ENCODE data around the gene STXBP6. TPM values are rescaled to one million over a fixed set of nuclear protein-coding genes. Genes with fewer than 3 reads are reported as not detected.

The STXBP6 gene
- total RNA-seq, 1 experiment from 2014 or later = 12.3 TPM

DNA sequence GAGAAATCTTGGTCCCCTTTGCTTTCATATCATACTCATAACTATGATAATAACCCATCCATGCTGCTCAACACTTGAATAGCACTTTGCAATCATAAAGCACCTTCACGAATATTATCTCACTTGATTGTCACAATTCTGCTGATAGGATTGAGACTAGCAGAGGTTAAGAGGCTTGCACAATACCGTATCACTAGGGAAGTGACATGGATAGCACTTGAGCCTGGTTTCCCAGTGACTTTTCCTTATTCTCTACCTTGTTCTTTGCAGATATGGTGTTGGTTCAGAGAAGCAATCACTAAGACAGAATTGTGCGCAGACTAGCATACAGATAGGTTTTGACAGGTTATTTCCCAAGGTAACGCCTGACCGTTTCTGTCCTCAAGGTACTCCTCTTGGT is 229.3 kb downstream of the STXBP6 start:
- Histone ChIP-seq H2AFZ (no peak overlapping the region), H3K79me2 (ENCODE audit: low read depth) (no peaks in the 10 kb centered on the region), H4K20me1 (ENCODE audit: insufficient read depth) (no peaks in the 10 kb centered on the region), H3K4me1 (replicated peaks; ENCODE audit: insufficient read depth) (no peaks in the 10 kb centered on the region), H3K9me2 (ENCODE audit: insufficient read depth) (no peaks in the 10 kb centered on the region), H3K27ac (no peak overlapping the region), H3K27me3 (ENCODE audit: insufficient read depth, low read depth) (no peaks in the 10 kb centered on the region), H3F3A (ENCODE audit: insufficient read depth, low read depth) (no peaks in the 10 kb centered on the region), H3K4me3 (no peak overlapping the region), H3K36me3 (ENCODE audit: low read depth) (no peaks in the 10 kb centered on the region), H3K9me3 (ENCODE audit: insufficient read depth, low read depth) (no peaks in the 10 kb centered on the region), H3K4me2 (no peak overlapping the region)
- TF ChIP-seq, protein P1, sequence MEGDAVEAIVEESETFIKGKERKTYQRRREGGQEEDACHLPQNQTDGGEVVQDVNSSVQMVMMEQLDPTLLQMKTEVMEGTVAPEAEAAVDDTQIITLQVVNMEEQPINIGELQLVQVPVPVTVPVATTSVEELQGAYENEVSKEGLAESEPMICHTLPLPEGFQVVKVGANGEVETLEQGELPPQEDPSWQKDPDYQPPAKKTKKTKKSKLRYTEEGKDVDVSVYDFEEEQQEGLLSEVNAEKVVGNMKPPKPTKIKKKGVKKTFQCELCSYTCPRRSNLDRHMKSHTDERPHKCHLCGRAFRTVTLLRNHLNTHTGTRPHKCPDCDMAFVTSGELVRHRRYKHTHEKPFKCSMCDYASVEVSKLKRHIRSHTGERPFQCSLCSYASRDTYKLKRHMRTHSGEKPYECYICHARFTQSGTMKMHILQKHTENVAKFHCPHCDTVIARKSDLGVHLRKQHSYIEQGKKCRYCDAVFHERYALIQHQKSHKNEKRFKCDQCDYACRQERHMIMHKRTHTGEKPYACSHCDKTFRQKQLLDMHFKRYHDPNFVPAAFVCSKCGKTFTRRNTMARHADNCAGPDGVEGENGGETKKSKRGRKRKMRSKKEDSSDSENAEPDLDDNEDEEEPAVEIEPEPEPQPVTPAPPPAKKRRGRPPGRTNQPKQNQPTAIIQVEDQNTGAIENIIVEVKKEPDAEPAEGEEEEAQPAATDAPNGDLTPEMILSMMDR (conservative IDR thresholded peaks at IDR 0.05) = no peak
- no peak for TF ChIP-seq EZH2 (IDR thresholded peaks at IDR 0.05; ENCODE audit: low read depth)
- ChIA-PET POLR2A (ENCODE audit: unreplicated experiment) (no interaction called here), CTCF (no interaction called here)
- no TSS peak for BruUV-seq (replicated peaks)
- no peak for DNase-seq
- intact Hi-C loops (cut with micrococcal nuclease; ENCODE audit: unreplicated experiment) = no loop called here

- no TSS peak for BruUV-seq (replicated peaks)
- POLR2A ChIA-PET (ENCODE audit: unreplicated experiment) = no interaction called here
- intact Hi-C loops (cut with micrococcal nuclease; ENCODE audit: unreplicated experiment) = no loop called here
- Histone ChIP-seq H3F3A (ENCODE audit: insufficient read depth, low read depth) (no peaks in the 10 kb centered on the region), H3K4me1 (replicated peaks; ENCODE audit: insufficient read depth) (no peaks in the 10 kb centered on the region), H4K20me1 (ENCODE audit: insufficient read depth) (no peaks in the 10 kb centered on the region), H3K27ac (no peak overlapping the region), H3K36me3 (ENCODE audit: low read depth) (no peaks in the 10 kb centered on the region), H3K79me2 (ENCODE audit: low read depth) (no peaks in the 10 kb centered on the region), H3K4me3 (no peak overlapping the region), H3K9me3 (ENCODE audit: insufficient read depth, low read depth) (no peaks in the 10 kb centered on the region), H3K9me2 (ENCODE audit: insufficient read depth) (no peaks in the 10 kb centered on the region), H2AFZ (no peak overlapping the region), H3K27me3 (ENCODE audit: insufficient read depth, low read depth) (no peaks in the 10 kb centered on the region), H3K4me2 (no peak overlapping the region)
- DNase-seq = no peak
- CTCF ChIA-PET = no interaction called here
- TF ChIP-seq, protein P1 (conservative IDR thresholded peaks at IDR 0.05) = no peak
- TF ChIP-seq EZH2 (IDR thresholded peaks at IDR 0.05; ENCODE audit: low read depth) = no peak
Observed at GRCh38 chr14:24818823-24819341, 231.1 kb downstream of the STXBP6 start.

GRCh38 chr14:24818058-24818822 is 231.7 kb downstream of the STXBP6 start:
- no TSS peak for BruUV-seq (replicated peaks)
- TF ChIP-seq, protein P1 (conservative IDR thresholded peaks at IDR 0.05) = no peak
- no peak for TF ChIP-seq EZH2 (IDR thresholded peaks at IDR 0.05; ENCODE audit: low read depth)
- Histone ChIP-seq H2AFZ (no peak overlapping the region), H3F3A (ENCODE audit: insufficient read depth, low read depth) (no peaks in the 10 kb centered on the region), H3K9me2 (ENCODE audit: insufficient read depth) (no peaks in the 10 kb centered on the region), H3K4me1 (replicated peaks; ENCODE audit: insufficient read depth) (no peaks in the 10 kb centered on the region), H3K36me3 (ENCODE audit: low read depth) (no peaks in the 10 kb centered on the region), H3K27ac (no peak overlapping the region), H3K9me3 (ENCODE audit: insufficient read depth, low read depth) (no peaks in the 10 kb centered on the region), H3K79me2 (ENCODE audit: low read depth) (no peaks in the 10 kb centered on the region), H4K20me1 (ENCODE audit: insufficient read depth) (no peaks in the 10 kb centered on the region), H3K4me2 (no peak overlapping the region), H3K4me3 (no peak overlapping the region), H3K27me3 (ENCODE audit: insufficient read depth, low read depth) (no peaks in the 10 kb centered on the region)
- ChIA-PET CTCF (interaction anchor here (0.6 to 1.2 kb wide), 2 partner anchors 12 to 272 kb away, joined by 4 to 7 read pairs; no protein-coding TSS in a partner anchor), POLR2A (ENCODE audit: unreplicated experiment) (interaction anchor here (0.6 kb wide), 1 partner anchor 314 kb away, joined by 9 read pairs; no protein-coding TSS in a partner anchor)
- DNase-seq = no peak
- intact Hi-C loops (cut with micrococcal nuclease; ENCODE audit: unreplicated experiment) = no loop called here

Measured in PC-9 (cell line).